Measurements from ENCODE around the gene PSME4.

The PSME4 gene

DNA sequence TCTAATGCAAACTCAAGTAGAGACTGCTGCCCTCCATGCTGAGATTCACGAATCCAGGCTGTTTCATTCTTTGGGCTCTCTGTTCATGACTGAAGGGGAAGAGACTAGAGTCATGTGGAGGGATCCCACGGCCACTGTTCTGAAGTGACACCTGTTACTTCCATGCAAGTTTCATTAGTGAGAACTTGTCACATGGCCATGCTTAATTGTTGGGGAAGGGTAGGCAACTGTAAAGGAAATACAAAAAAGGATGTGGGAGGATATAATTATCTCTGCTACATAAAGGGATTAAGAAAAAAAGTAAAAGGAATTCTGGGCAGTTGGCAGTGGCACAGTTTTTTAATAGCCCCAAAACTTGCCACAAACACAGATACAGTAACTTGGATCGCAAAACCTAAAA, 28.0 kb upstream of the PSME4 start:
- Histone ChIP-seq H3K27ac (ENCODE audit: low read depth in 2 of 2, low read length in 2 of 2) (no peak overlapping the region), H3K4me3 (ENCODE audit: low read length in 2 of 2) (no peak overlapping the region), H3K27me3 (ENCODE audit: control insufficient read depth in 2 of 2, insufficient read depth in 2 of 2, low read length in 2 of 2) (no peaks in the 10 kb centered on the region), H3K36me3 (ENCODE audit: control insufficient read depth in 2 of 2, insufficient read depth in 2 of 2, low read length in 2 of 2) (no peaks in the 10 kb centered on the region), H3K9ac (ENCODE audit: low read depth in 1 of 2, low read length in 2 of 2) (no peak overlapping the region), H3K9me3 (ENCODE audit: control insufficient read depth in 2 of 2, low read length in 2 of 2) (no peaks in the 10 kb centered on the region), H3K4me1 (ENCODE audit: control insufficient read depth in 2 of 2, insufficient read depth in 2 of 2, low read length in 2 of 2) (no peaks in the 10 kb centered on the region)

DNA sequence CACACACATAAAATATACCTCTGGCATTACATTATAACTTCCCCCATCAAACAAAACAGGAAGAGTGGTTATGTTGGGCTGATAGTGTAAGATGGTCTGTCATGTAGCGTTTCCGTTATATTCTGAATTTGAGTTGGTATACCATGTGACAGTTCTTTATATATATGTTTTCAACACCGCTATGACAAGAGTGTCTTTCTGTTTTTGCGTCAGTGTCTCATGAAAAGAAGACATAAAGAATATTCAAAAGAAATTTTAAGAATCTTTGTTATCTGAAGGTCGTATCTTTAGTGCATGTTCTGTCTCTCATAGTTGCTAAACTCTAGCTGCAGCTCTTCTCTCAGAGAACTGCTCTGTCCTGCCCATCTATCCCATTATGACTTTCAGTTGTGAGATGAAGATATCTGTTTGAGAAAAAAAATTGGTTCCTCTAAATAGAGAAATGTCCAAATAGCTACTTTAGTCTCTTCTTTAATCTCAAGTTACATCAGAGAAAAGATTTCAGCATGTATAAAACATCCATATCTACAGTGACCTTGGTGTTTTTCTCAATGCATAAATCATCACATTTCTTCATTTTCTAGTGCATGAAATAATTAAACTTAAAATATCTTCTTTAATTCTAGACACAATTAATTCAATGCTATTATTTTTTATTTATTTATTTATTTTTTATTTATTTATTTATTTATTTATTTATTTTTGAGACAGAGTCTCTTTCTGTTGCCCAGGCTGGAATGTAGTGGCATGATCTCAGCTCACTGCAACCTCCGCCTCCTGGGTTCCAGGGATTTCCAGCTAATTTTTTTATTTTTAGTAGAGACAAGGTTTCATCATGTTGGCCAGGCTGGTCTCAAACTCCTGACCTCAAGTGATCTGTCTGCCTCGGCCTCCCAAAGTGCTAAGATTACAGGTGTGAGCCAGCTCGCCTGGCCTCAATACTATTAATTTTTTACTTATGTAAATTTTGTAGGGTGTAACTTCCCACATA, 24.3 kb upstream of the PSME4 start:
- H3K36me3 ChIP-seq (ENCODE audit: control insufficient read depth in 2 of 2, insufficient read depth in 2 of 2, low read length in 2 of 2): no peaks in the 10 kb centered on the region
- no peaks in the 10 kb centered on the region for H3K4me1 ChIP-seq (ENCODE audit: control insufficient read depth in 2 of 2, insufficient read depth in 2 of 2, low read length in 2 of 2)
- H3K9ac ChIP-seq (ENCODE audit: low read depth in 1 of 2, low read length in 2 of 2): no peak overlapping the region
- no peak overlapping the region for H3K4me3 ChIP-seq (ENCODE audit: low read length in 2 of 2)
- no peaks in the 10 kb centered on the region for H3K9me3 ChIP-seq (ENCODE audit: control insufficient read depth in 2 of 2, low read length in 2 of 2)
- no peak overlapping the region for H3K27ac ChIP-seq (ENCODE audit: low read depth in 2 of 2, low read length in 2 of 2)
- H3K27me3 ChIP-seq (ENCODE audit: control insufficient read depth in 2 of 2, insufficient read depth in 2 of 2, low read length in 2 of 2): no peaks in the 10 kb centered on the region

DNA sequence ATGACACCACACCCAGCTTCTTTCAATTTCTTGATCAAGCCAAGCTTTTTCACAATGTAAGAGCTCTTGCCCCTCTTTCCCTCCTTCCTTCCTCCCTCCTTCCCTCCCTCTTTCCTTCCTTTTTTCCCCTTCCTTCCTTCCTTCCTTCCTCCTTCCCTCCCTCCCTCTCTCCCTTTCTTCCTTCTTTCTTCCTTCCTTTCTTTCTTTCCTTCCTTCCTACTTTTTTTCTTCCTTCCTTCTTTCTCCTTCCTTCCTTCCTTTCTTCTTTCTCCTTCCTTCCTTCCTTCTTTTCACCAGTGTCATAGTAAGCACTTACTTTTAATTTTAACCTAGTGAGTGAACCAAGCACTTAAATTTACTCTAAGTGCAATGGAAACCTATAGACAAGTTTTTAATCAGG, 21.2 kb upstream of the PSME4 start:
- no peak overlapping the region for H3K27ac ChIP-seq (ENCODE audit: low read depth in 2 of 2, low read length in 2 of 2)
- no peak overlapping the region for H3K4me3 ChIP-seq (ENCODE audit: low read length in 2 of 2)
- H3K9me3 ChIP-seq (ENCODE audit: control insufficient read depth in 2 of 2, low read length in 2 of 2): no peaks in the 10 kb centered on the region
- H3K9ac ChIP-seq (ENCODE audit: low read depth in 1 of 2, low read length in 2 of 2): no peak overlapping the region
- no peaks in the 10 kb centered on the region for H3K36me3 ChIP-seq (ENCODE audit: control insufficient read depth in 2 of 2, insufficient read depth in 2 of 2, low read length in 2 of 2)
- H3K27me3 ChIP-seq (ENCODE audit: control insufficient read depth in 2 of 2, insufficient read depth in 2 of 2, low read length in 2 of 2): no peaks in the 10 kb centered on the region
- peaks cover 0 to 2% of the 10 kb centered on the region in 2 donors for H3K4me1 ChIP-seq (ENCODE audit: control insufficient read depth in 2 of 2, insufficient read depth in 2 of 2, low read length in 2 of 2)

DNA sequence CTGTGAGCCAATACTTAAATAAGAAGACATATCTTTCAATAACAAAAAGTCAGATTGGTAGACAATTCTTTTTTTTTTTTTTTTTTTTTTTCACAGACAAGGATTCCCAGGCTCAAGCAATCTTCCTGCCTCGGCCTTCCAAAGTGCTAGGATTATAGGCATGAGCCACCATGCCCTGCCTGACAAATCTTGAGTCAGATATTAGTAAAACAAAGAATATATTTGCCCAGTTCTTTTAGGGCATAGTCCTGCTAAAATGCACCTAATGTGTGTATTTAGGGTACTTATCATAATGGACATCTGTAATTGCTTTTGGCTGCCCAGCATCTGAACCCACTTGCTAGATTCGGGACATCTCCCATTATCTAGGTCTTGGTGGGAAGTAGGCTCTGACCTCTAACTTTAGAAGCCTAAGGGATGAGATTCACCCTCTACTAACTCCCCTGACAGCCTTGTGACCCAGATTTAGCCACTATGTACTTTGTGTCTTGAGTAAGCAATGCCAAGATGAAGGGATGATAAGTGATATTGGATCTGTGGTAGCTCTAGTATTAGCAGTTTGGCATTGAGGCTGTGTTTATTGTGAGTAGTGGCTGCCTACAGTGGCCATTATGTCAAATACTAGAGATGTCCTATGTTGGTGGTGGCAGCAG, 18.5 kb upstream of the PSME4 start:
- Histone ChIP-seq H3K4me3 (ENCODE audit: low read length in 2 of 2) (no peak overlapping the region), H3K9ac (ENCODE audit: low read depth in 1 of 2, low read length in 2 of 2) (no peak overlapping the region)

DNA sequence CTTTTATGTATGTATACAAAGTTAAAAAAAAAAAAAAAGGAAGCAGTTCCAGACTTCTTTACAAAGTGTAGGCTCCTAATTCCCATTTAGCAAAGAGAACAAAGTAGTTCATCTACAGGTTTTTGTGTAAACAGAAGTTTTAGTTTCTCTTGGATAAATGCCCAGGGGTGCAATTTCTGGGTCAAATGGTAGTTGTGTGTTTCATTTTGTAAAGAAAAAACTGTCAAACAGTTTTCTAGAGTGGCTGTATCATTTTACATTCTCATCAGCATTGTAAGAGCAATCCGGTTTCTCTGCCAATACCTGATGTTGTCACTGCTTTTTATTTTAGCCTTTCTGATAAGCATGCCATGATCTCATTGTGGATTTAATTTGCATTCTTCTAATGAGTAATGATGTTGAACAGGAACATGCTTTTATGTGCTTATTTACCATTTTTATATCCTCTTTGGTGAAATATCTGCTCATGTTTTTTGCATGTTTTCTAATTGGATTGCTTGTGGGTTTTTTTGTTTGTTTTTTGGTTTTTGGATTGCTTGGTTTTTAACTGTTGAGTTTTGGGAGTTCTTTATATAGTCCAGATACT, 16.6 kb upstream of the PSME4 start:
- H3K27ac ChIP-seq (ENCODE audit: low read depth in 2 of 2, low read length in 2 of 2): no peak overlapping the region
- H3K4me3 ChIP-seq (ENCODE audit: low read length in 2 of 2): no peak overlapping the region
- no peaks in the 10 kb centered on the region for H3K27me3 ChIP-seq (ENCODE audit: control insufficient read depth in 2 of 2, insufficient read depth in 2 of 2, low read length in 2 of 2)
- H3K4me1 ChIP-seq (ENCODE audit: control insufficient read depth in 2 of 2, insufficient read depth in 2 of 2, low read length in 2 of 2): peaks cover 0 to 2% of the 10 kb centered on the region in 2 donors
- H3K36me3 ChIP-seq (ENCODE audit: control insufficient read depth in 2 of 2, insufficient read depth in 2 of 2, low read length in 2 of 2): no peaks in the 10 kb centered on the region
- no peaks in the 10 kb centered on the region for H3K9me3 ChIP-seq (ENCODE audit: control insufficient read depth in 2 of 2, low read length in 2 of 2)
- H3K9ac ChIP-seq (ENCODE audit: low read depth in 1 of 2, low read length in 2 of 2): no peak overlapping the region

More for the DNA sequence above, 18.5 kb upstream of the PSME4 start:
- Histone ChIP-seq H3K27ac (ENCODE audit: low read depth in 2 of 2, low read length in 2 of 2) (no peak overlapping the region), H3K36me3 (ENCODE audit: control insufficient read depth in 2 of 2, insufficient read depth in 2 of 2, low read length in 2 of 2) (no peaks in the 10 kb centered on the region), H3K27me3 (ENCODE audit: control insufficient read depth in 2 of 2, insufficient read depth in 2 of 2, low read length in 2 of 2) (no peaks in the 10 kb centered on the region), H3K4me1 (ENCODE audit: control insufficient read depth in 2 of 2, insufficient read depth in 2 of 2, low read length in 2 of 2) (peaks cover 0 to 2% of the 10 kb centered on the region in 2 donors), H3K9me3 (ENCODE audit: control insufficient read depth in 2 of 2, low read length in 2 of 2) (no peaks in the 10 kb centered on the region)

DNA sequence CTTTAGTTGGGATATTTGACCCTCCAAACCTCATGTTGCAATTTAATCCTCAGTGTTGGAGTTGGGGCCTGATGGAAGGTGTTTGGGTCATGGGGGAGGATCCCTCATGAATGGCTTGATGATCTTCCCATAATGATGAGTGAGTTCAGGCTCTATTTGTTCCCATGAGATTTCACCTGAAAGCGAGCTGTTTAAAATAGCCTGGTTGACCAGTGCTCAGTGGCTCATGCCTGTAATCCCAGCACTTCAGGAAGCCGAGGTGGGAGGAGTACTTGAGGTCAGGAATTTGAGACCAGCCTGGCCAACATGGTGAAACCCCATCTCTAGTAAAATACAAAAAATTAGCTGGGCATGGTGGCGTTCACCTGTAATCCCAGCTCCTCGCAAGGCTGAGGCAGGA, 14.9 kb upstream of the PSME4 start:
- no peaks in the 10 kb centered on the region for H3K27me3 ChIP-seq (ENCODE audit: control insufficient read depth in 2 of 2, insufficient read depth in 2 of 2, low read length in 2 of 2)
- H3K9me3 ChIP-seq (ENCODE audit: control insufficient read depth in 2 of 2, low read length in 2 of 2): no peaks in the 10 kb centered on the region
- peaks cover 3 to 4% of the 10 kb centered on the region in 2 donors for H3K36me3 ChIP-seq (ENCODE audit: control insufficient read depth in 2 of 2, insufficient read depth in 2 of 2, low read length in 2 of 2)
- no peak overlapping the region for H3K27ac ChIP-seq (ENCODE audit: low read depth in 2 of 2, low read length in 2 of 2)
- H3K9ac ChIP-seq (ENCODE audit: low read depth in 1 of 2, low read length in 2 of 2): no peak overlapping the region
- peaks cover 0 to 2% of the 10 kb centered on the region in 2 donors for H3K4me1 ChIP-seq (ENCODE audit: control insufficient read depth in 2 of 2, insufficient read depth in 2 of 2, low read length in 2 of 2)
- H3K4me3 ChIP-seq (ENCODE audit: low read length in 2 of 2): no peak overlapping the region

DNA sequence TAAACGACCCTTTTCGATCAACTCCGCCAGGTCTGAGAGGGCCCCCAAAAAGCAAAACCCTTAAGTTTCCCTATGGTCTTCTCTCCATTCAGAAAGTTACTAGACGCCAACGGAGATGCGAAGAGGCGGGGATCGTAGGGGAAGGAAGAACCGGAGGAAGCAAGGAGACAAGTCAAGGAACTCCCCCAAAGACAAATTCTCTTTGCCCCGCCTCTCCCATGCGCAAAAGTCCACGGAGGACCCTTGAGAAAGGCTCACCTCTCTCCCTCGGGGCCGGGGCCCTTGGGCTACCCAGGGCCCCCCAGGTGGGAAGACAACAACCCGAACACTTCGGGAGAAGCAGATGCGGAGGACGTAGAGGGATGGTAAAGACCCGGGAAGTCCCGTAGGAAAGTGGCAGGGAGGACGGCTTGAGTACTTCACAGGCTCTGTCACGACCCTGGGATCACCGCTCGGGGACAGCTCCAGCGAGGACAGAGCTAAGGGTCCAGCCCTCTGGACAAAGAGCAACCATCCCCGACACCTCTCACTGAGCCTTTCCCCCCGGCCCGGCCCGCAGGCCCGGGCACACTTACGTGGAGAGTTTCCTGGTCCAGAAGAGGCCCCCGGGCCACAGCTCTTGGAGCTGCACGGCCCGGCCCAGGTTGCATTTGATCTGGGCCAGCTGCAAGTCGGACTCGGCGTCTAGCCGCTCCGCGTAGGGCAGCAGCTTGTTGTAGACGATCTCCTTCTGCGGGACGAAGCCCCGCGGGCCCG, 647 bp downstream of the PSME4 start:
- peaks cover 7 to 8% of the 10 kb centered on the region in 2 donors for H3K36me3 ChIP-seq (ENCODE audit: control insufficient read depth in 2 of 2, insufficient read depth in 2 of 2, low read length in 2 of 2)
- H3K4me1 ChIP-seq (ENCODE audit: control insufficient read depth in 2 of 2, insufficient read depth in 2 of 2, low read length in 2 of 2): peaks cover 6 to 11% of the 10 kb centered on the region in 2 donors
- H3K9ac ChIP-seq (ENCODE audit: low read depth in 1 of 2, low read length in 2 of 2): peak overlapping the region; percentile 92 to 93
- H3K9me3 ChIP-seq (ENCODE audit: control insufficient read depth in 2 of 2, low read length in 2 of 2): no peaks in the 10 kb centered on the region
- H3K4me3 ChIP-seq (ENCODE audit: low read length in 2 of 2): peak overlapping the region; percentile 95 to 99
- peak overlapping the region; percentile 88 to 94 for H3K27ac ChIP-seq (ENCODE audit: low read depth in 2 of 2, low read length in 2 of 2)
- no peaks in the 10 kb centered on the region for H3K27me3 ChIP-seq (ENCODE audit: control insufficient read depth in 2 of 2, insufficient read depth in 2 of 2, low read length in 2 of 2)

DNA sequence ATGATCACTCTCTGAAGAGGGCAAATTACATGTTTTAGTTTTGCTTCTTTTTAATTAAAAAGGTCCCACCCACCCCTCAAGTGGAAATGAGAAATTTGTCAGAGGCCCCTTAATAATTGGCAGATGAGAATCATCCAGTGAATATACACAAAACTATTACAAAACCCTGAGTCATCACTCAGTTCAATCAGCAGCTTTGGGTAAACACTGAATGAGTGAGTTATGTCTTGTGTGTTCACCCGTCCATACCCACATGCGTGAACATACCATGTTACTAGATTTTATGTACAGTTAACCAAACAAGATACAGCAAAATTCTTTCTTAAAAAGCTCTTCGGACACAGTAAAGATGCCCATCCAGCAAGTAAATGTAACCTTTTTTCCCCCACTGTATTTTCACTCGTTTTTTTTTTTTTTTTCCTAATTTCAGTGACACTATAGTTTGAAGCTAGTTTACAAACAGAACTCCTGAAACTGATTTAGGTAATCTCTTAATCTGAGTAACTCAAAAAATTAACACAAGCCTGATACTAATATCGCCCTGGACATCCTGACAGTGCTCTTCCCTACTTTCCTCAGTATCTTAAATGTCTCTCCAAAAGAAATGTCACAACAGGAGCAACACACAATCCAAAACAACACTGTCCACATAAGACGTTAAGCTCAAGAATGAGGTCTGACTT, 1.4 kb downstream of the PSME4 start:
- Histone ChIP-seq H3K9me3 (ENCODE audit: control insufficient read depth in 2 of 2, low read length in 2 of 2) (no peaks in the 10 kb centered on the region), H3K27me3 (ENCODE audit: control insufficient read depth in 2 of 2, insufficient read depth in 2 of 2, low read length in 2 of 2) (no peaks in the 10 kb centered on the region), H3K27ac (ENCODE audit: low read depth in 2 of 2, low read length in 2 of 2) (peak overlapping the region; percentile 88 to 94), H3K4me1 (ENCODE audit: control insufficient read depth in 2 of 2, insufficient read depth in 2 of 2, low read length in 2 of 2) (peaks cover 6 to 11% of the 10 kb centered on the region in 2 donors), H3K4me3 (ENCODE audit: low read length in 2 of 2) (peak overlapping the region; percentile 95 to 99), H3K36me3 (ENCODE audit: control insufficient read depth in 2 of 2, insufficient read depth in 2 of 2, low read length in 2 of 2) (peaks cover 4% of the 10 kb centered on the region in 2 donors), H3K9ac (ENCODE audit: low read depth in 1 of 2, low read length in 2 of 2) (peak overlapping the region; percentile 92 to 93)

DNA sequence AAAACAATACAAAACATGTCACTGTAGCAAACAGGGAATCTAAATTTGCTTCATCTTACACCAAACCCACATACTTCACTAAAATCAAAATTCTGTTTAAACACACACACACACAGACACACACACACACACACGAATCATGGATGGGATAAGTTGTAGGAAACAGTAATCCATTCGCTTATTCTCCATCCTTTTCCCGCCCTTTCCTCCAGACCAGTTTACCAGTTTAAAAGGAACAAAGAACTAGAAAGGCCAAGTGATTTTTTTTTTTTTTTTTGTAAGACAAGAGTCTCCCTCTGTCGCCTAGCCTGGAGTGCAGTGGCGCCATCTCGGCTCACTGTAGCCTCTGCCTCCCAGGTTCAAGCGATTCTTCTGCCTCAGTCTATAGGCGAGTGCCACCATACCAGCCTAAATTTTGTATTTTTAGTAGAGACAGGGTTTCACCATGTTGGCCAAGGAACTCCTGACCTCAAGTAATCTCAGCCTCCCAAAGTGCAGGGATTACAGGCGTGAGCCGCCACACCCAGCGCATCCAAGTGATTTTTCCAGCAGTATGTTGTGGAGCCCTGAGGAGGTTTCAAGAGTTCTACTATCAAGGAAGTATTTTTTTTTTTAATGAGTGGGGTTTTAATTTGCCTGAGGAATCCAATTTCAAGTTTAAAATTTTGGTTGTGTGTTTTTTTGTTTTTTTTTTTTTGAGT, 5.7 kb downstream of the PSME4 start:
- Histone ChIP-seq H3K9me3 (ENCODE audit: control insufficient read depth in 2 of 2, low read length in 2 of 2) (no peaks in the 10 kb centered on the region), H3K27me3 (ENCODE audit: control insufficient read depth in 2 of 2, insufficient read depth in 2 of 2, low read length in 2 of 2) (no peaks in the 10 kb centered on the region), H3K4me1 (ENCODE audit: control insufficient read depth in 2 of 2, insufficient read depth in 2 of 2, low read length in 2 of 2) (peaks cover 8 to 11% of the 10 kb centered on the region in 2 donors), H3K27ac (ENCODE audit: low read depth in 2 of 2, low read length in 2 of 2) (no peak overlapping the region), H3K9ac (ENCODE audit: low read depth in 1 of 2, low read length in 2 of 2) (no peak overlapping the region), H3K4me3 (ENCODE audit: low read length in 2 of 2) (no peak overlapping the region), H3K36me3 (ENCODE audit: control insufficient read depth in 2 of 2, insufficient read depth in 2 of 2, low read length in 2 of 2) (no peaks in the 10 kb centered on the region)
